ENCODE data around the gene TMEM31. TPM values are rescaled to one million over a fixed set of nuclear protein-coding genes. Genes with fewer than 3 reads are reported as not detected.

Gene TMEM31
- total and polyA plus RNA-seq, 10 of the 15 experiments (the other 5 are each of a cell fraction or from before 2014, with no cell fraction given) = 0.18 TPM; not detected in 9

DNA sequence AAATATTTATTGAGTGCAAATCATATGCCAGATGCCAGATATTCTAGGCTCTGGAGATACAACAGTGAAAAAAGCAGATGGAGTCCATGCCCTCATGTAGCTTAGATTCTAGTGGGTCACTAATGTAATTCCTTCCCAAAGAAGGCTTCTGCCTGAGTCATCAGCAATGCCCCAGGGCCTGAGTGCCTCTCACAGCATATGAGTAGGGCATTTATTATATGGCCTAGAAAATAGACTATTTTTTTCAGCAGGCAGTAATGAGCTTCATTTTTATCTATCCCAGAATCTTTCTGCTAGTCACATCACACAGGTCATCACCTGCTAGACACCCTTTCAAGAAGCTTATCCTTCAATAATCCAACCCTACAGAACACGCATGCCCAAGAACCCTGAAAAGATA lies 22.3 kb downstream of the TMEM31 start:
- SMC1A ChIA-PET (ENCODE audit: uncharacterized antibody, unreplicated experiment) = no interaction called here
- H3K9ac ChIP-seq (ENCODE audit: control insufficient read depth, insufficient read depth, low read length) = no peak overlapping the region
- H3K4me3 ChIP-seq = no peak overlapping the region
- RAD21 ChIA-PET (ENCODE audit: unreplicated experiment) = no interaction called here
- in situ Hi-C loops (cut with MboI) = no loop called here
- POLR2A ChIA-PET = no interaction called here
- no peak overlapping the region for H3K4me2 ChIP-seq (ENCODE audit: control insufficient read depth, insufficient read depth)
- no peak overlapping the region for H3K27ac ChIP-seq (ENCODE audit: control insufficient read depth, insufficient read depth)
- no peak for TF ChIP-seq CBFB (IDR thresholded peaks at IDR 0.05; ENCODE audit: low read depth)
- TF ChIP-seq FOXM1 (IDR thresholded peaks at IDR 0.05; ENCODE audit: low read depth, low read length) = no peak
- TF ChIP-seq ZNF24 (IDR thresholded peaks at IDR 0.05) = no peak
- TF ChIP-seq, protein P1, sequence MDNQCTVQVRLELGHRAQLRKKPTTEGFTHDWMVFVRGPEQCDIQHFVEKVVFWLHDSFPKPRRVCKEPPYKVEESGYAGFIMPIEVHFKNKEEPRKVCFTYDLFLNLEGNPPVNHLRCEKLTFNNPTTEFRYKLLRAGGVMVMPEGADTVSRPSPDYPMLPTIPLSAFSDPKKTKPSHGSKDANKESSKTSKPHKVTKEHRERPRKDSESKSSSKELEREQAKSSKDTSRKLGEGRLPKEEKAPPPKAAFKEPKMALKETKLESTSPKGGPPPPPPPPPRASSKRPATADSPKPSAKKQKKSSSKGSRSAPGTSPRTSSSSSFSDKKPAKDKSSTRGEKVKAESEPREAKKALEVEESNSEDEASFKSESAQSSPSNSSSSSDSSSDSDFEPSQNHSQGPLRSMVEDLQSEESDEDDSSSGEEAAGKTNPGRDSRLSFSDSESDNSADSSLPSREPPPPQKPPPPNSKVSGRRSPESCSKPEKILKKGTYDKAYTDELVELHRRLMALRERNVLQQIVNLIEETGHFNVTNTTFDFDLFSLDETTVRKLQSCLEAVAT (IDR thresholded peaks at IDR 0.05) = no peak
- no peak for TF ChIP-seq JUND (IDR thresholded peaks at IDR 0.05; ENCODE audit: low read depth, low read length)
- CTCF ChIA-PET = interaction anchor here (1.7 to 1.9 kb wide), 2 partner anchors 13 to 22 kb away, joined by 4 to 7 read pairs; partner anchors contain the start of gene TMEM31
- no peak for FAIRE-seq
- WGBS (ENCODE audit: insufficient coverage, insufficient replicate concordance, low lambda C conversion rate, missing lambda C conversion rate) = 94% methylated on average over 1 of the region's 1 CpG
- H3K4me1 ChIP-seq (ENCODE audit: control insufficient read depth, insufficient read depth, low read length) = no peaks in the 10 kb centered on the region
- no peaks in the 10 kb centered on the region for H3K9me3 ChIP-seq (replicated peaks; ENCODE audit: control insufficient read depth, insufficient read depth, low read length)
- no peaks in the 10 kb centered on the region for H3K79me2 ChIP-seq (ENCODE audit: control insufficient read depth, insufficient read depth, low read length)
- H3K36me3 ChIP-seq (ENCODE audit: control insufficient read depth in 2 of 2, insufficient read depth in 2 of 2, low read length in 1 of 2) = no peaks in the 10 kb centered on the region
- no peak overlapping the region for H2AFZ ChIP-seq (ENCODE audit: control insufficient read depth, low read depth, low read length)
- no peak for DNase-seq (ENCODE audit: low read depth, low spot score)
- intact Hi-C loops (cut with micrococcal nuclease; ENCODE audit: unreplicated experiment) = no loop called here
- ATAC-seq = no peak
- BruUV-seq (replicated peaks) = no TSS peak
- no peaks in the 10 kb centered on the region; a peak in 1 of 4 replicates for H3K27me3 ChIP-seq (replicated peaks in 1 of 2; ENCODE audit: control insufficient read depth in 2 of 2, insufficient read depth in 2 of 2, low read length in 1 of 2)
- no peaks in the 10 kb centered on the region for H4K20me1 ChIP-seq (ENCODE audit: control insufficient read depth, insufficient read depth)

DNA sequence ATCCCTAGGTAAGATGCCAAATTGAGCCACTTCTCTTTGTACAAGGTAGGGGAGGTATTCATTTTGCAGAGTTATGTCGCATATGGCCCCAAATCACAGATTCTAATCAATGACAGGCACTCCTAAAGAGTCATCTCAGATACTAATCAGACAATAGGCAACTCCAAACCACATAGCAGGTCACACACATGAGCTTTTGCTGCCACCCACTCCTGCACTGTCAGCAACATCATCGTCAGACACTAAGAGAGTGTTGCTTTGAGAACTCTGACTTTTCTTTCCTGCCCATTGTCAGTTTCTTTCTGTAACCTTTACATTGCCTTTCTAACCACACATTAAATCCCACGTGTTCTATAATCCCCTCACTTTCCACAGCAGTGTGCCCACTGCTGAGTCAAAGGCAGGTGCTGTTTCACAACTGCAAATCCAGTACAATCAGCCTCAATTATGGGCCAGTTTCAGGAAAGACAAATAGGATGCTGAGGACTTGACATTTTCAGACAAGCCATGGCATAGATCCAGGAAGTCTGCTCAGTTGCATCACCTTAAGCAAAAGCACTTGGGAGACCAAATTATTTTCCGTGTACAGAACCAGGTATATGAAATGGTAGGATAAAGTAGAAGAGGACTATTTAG lies 23.5 kb downstream of the TMEM31 start:
- H3K9ac ChIP-seq (ENCODE audit: control insufficient read depth, insufficient read depth, low read length) = no peak overlapping the region
- ChIA-PET CTCF (interaction anchor here (1.9 kb wide), 1 partner anchor 14 kb away, joined by 4 read pairs; no protein-coding TSS in a partner anchor), POLR2A (no interaction called here), SMC1A (ENCODE audit: uncharacterized antibody, unreplicated experiment) (interaction anchor here (0.7 kb wide), 1 partner anchor 24 kb away, joined by 3 read pairs; the partner anchor contains the start of gene TMEM31), RAD21 (ENCODE audit: unreplicated experiment) (no interaction called here)
- H3K4me3 ChIP-seq = no peak overlapping the region
- no peaks in the 10 kb centered on the region for H3K79me2 ChIP-seq (ENCODE audit: control insufficient read depth, insufficient read depth, low read length)
- ATAC-seq = no peak
- no peak for FAIRE-seq
- TF ChIP-seq, protein P2, sequence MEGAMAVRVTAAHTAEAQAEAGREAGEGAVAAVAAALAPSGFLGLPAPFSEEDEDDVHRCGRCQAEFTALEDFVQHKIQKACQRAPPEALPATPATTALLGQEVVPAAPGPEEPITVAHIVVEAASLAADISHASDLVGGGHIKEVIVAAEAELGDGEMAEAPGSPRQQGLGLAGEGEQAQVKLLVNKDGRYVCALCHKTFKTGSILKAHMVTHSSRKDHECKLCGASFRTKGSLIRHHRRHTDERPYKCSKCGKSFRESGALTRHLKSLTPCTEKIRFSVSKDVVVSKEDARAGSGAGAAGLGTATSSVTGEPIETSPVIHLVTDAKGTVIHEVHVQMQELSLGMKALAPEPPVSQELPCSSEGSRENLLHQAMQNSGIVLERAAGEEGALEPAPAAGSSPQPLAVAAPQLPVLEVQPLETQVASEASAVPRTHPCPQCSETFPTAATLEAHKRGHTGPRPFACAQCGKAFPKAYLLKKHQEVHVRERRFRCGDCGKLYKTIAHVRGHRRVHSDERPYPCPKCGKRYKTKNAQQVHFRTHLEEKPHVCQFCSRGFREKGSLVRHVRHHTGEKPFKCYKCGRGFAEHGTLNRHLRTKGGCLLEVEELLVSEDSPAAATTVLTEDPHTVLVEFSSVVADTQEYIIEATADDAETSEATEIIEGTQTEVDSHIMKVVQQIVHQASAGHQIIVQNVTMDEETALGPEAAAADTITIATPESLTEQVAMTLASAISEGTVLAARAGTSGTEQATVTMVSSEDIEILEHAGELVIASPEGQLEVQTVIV (IDR thresholded peaks at IDR 0.05; ENCODE audit: borderline replicate concordance, partially characterized antibody) = no peak
- no peak overlapping the region for H3K4me2 ChIP-seq (ENCODE audit: control insufficient read depth, insufficient read depth)
- H3K4me1 ChIP-seq (ENCODE audit: control insufficient read depth, insufficient read depth, low read length) = no peaks in the 10 kb centered on the region
- no peaks in the 10 kb centered on the region for H3K36me3 ChIP-seq (ENCODE audit: control insufficient read depth in 2 of 2, insufficient read depth in 2 of 2, low read length in 1 of 2)
- WGBS (ENCODE audit: insufficient coverage, insufficient replicate concordance, low lambda C conversion rate, missing lambda C conversion rate) = 10% methylated on average over 4 of the region's 4 CpGs
- no peaks in the 10 kb centered on the region for H3K9me3 ChIP-seq (replicated peaks; ENCODE audit: control insufficient read depth, insufficient read depth, low read length)
- no peaks in the 10 kb centered on the region for H4K20me1 ChIP-seq (ENCODE audit: control insufficient read depth, insufficient read depth)
- DNase-seq (ENCODE audit: low read depth, low spot score) = no peak
- no peak overlapping the region for H3K27ac ChIP-seq (ENCODE audit: control insufficient read depth, insufficient read depth)
- intact Hi-C loops (cut with micrococcal nuclease; ENCODE audit: unreplicated experiment) (no loop called here), in situ Hi-C loops (cut with MboI) (no loop called here)
- H2AFZ ChIP-seq (ENCODE audit: control insufficient read depth, low read depth, low read length) = no peak overlapping the region
- no TSS peak for BruUV-seq (replicated peaks)
- H3K27me3 ChIP-seq (replicated peaks in 1 of 2; ENCODE audit: control insufficient read depth in 2 of 2, insufficient read depth in 2 of 2, low read length in 1 of 2) = no peaks in the 10 kb centered on the region

Data from GM12878 (cell line).